ENCODE results near the gene ARHGAP44. TPM values are rescaled to one million over a fixed set of nuclear protein-coding genes. Genes with fewer than 3 reads are reported as not detected.

Gene ARHGAP44
- polyA plus RNA-seq, 1 donor (not counting 4 experiments of a cell fraction or from before 2014, with no cell fraction given): 2.2 TPM

- no peaks in the 10 kb centered on the region for H3K36me3 ChIP-seq (ENCODE audit: control insufficient read depth in 2 of 2, extremely low read depth in 1 of 2, insufficient read depth in 2 of 2, low read length in 2 of 2)
- H3K79me2 ChIP-seq (ENCODE audit: control insufficient read depth, insufficient read depth, low read length): no peaks in the 10 kb centered on the region
- DNase-seq (ENCODE audit: low read depth, low spot score) (no peak), FAIRE-seq (no peak)
- H3K9ac ChIP-seq (ENCODE audit: control insufficient read depth, extremely low read depth, insufficient read depth, low read length): no peak overlapping the region
- H3K9me1 ChIP-seq (ENCODE audit: control insufficient read depth, extremely low read depth, insufficient read depth, low read length): no peaks in the 10 kb centered on the region
- no peak overlapping the region for H2AFZ ChIP-seq (ENCODE audit: control insufficient read depth, low read length)
- H3K27me3 ChIP-seq (ENCODE audit: control insufficient read depth, extremely low read depth, insufficient read depth, low read length): no peaks in the 10 kb centered on the region
- H3K4me1 ChIP-seq (ENCODE audit: control insufficient read depth, extremely low read depth, insufficient read depth, low read length): no peaks in the 10 kb centered on the region
- TF ChIP-seq EZH2 (IDR thresholded peaks at IDR 0.05; ENCODE audit: low read length) (no peak), CTCF (optimal IDR thresholded peaks at IDR 0.05 in 1 of 3, IDR thresholded peaks at IDR 0.05 in 1 of 3, conservative IDR thresholded peaks at IDR 0.05 in 1 of 3; ENCODE audit: extremely low read depth in 1 of 3, insufficient read depth in 2 of 3, low read length in 3 of 3) (no peak)
- H4K20me1 ChIP-seq (ENCODE audit: control insufficient read depth, extremely low read depth, insufficient read depth, low read length): no peaks in the 10 kb centered on the region
- dilution Hi-C loops (cut with MboI; ENCODE audit: extremely low pct_ligation_motif_present, low sequenced_read_pairs): no loop called here
- no peak overlapping the region for H3K27ac ChIP-seq (ENCODE audit: control insufficient read depth, insufficient read depth, low read length)
- H3K9me3 ChIP-seq (ENCODE audit: control insufficient read depth, low read depth, low read length): no peaks in the 10 kb centered on the region
- no peak overlapping the region for H3K4me3 ChIP-seq (ENCODE audit: control insufficient read depth in 2 of 3, extremely low read depth in 1 of 3, insufficient read depth in 2 of 3, low read depth in 1 of 3, low read length in 3 of 3)
- H3K4me2 ChIP-seq (ENCODE audit: control insufficient read depth, extremely low read depth, insufficient read depth, low read depth, low read length): no peak overlapping the region
These were observed 137.7 kb downstream of the ARHGAP44 start for GRCh38 chr17:12927001-12927400.

DNA sequence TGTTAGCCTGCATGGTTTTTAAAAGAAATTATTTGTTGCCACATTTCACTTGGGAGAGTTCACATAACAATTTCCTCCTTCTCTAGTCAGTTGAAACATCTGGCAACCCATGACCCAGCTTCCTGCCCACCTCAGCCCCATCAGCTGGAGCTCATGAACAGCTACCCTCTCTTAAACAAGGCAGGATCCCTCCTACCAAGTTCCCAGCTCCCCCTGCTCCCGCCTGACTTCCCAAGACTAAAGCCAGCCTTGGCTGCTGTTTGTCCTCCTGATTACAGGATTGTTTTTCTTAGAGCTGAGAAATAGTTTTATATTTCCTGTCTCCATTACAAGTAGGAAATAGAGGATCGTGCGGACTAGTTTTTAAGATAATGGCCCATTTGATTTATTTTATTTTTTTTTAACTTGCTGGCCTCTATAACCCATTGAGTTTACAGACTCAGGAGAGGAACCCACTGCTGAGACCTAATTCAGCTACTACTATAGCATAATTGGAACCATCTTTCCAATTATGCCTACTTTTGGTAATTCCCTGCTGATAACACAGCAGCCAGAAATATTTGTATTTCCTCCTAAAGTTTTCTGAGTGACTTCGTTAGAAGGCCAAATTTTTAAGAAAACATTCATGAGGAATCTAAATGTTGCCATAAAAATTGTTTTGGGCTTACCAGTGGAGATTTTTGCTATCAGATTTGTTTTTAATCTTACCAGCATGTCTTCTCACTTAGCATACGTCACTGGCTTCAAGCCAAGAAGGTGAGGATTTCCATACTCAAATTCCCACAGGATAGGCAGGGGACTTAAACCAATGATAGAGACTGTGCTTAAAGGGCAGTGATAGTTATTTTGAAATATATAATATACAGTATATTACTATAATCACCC is 138.5 kb downstream of the ARHGAP44 start:
- no peaks in the 10 kb centered on the region for H3K79me2 ChIP-seq (ENCODE audit: control insufficient read depth, insufficient read depth, low read length)
- H3K36me3 ChIP-seq (ENCODE audit: control insufficient read depth in 2 of 2, extremely low read depth in 1 of 2, insufficient read depth in 2 of 2, low read length in 2 of 2): no peaks in the 10 kb centered on the region
- no peak for DNase-seq (ENCODE audit: low read depth, low spot score)
- H3K4me1 ChIP-seq (ENCODE audit: control insufficient read depth, extremely low read depth, insufficient read depth, low read length): no peaks in the 10 kb centered on the region
- no peak overlapping the region for H3K9ac ChIP-seq (ENCODE audit: control insufficient read depth, extremely low read depth, insufficient read depth, low read length)
- no peak overlapping the region for H3K4me3 ChIP-seq (ENCODE audit: control insufficient read depth in 2 of 3, extremely low read depth in 1 of 3, insufficient read depth in 2 of 3, low read depth in 1 of 3, low read length in 3 of 3)
- TF ChIP-seq EZH2 (IDR thresholded peaks at IDR 0.05; ENCODE audit: low read length) (no peak), CTCF (optimal IDR thresholded peaks at IDR 0.05 in 1 of 3, IDR thresholded peaks at IDR 0.05 in 1 of 3, conservative IDR thresholded peaks at IDR 0.05 in 1 of 3; ENCODE audit: extremely low read depth in 1 of 3, insufficient read depth in 2 of 3, low read length in 3 of 3) (no peak)
- no peaks in the 10 kb centered on the region for H3K27me3 ChIP-seq (ENCODE audit: control insufficient read depth, extremely low read depth, insufficient read depth, low read length)
- no peaks in the 10 kb centered on the region for H3K9me3 ChIP-seq (ENCODE audit: control insufficient read depth, low read depth, low read length)
- no peak overlapping the region for H3K27ac ChIP-seq (ENCODE audit: control insufficient read depth, insufficient read depth, low read length)
- FAIRE-seq: no peak
- H2AFZ ChIP-seq (ENCODE audit: control insufficient read depth, low read length): no peak overlapping the region
- no peaks in the 10 kb centered on the region for H3K9me1 ChIP-seq (ENCODE audit: control insufficient read depth, extremely low read depth, insufficient read depth, low read length)
- no peaks in the 10 kb centered on the region for H4K20me1 ChIP-seq (ENCODE audit: control insufficient read depth, extremely low read depth, insufficient read depth, low read length)
- dilution Hi-C loops (cut with MboI; ENCODE audit: extremely low pct_ligation_motif_present, low sequenced_read_pairs): no loop called here
- no peak overlapping the region for H3K4me2 ChIP-seq (ENCODE audit: control insufficient read depth, extremely low read depth, insufficient read depth, low read depth, low read length)
